A673 (cell line): ENCODE results near the gene TMEM89. TPM values are rescaled to one million over a fixed set of nuclear protein-coding genes. Genes with fewer than 3 reads are reported as not detected.

Experiments used
- BruUV-seq: library from RNA; stranded (reverse); fragments of 400-500 nt; replicated peaks from 2 replicates; lab custom pipeline; 2021; lab: Mats Ljungman, UMichigan
- CTCF ChIA-PET: fragments of 300-600 bp; sonication (Branson Sonifier 250); formaldehyde crosslinking; loops from one replicate; lab custom pipeline; 2022; ENCODE audit warnings: antibody characterized with exemption; lab: Charles Lee
- POLR2A ChIA-PET: fragments of 300-600 bp; sonication (Branson Sonifier 250); formaldehyde crosslinking; loops from one replicate; lab custom pipeline; 2022; ENCODE audit warnings: antibody characterized with exemption; ENCODE audit not compliant: low non-redundant PET; lab: Charles Lee
- DNase-seq: peaks from one replicate; pipeline ENCODE4 v3.0.0-alpha.2; 2015; ENCODE audit warnings: low spot score
- H3K27ac ChIP-seq: fragments of 200-600 bp; sonication (generic); 2 replicates; pipeline ENCODE4 v1.5.1; 2016; ENCODE audit warnings: mixed run types, low read depth, mild to moderate bottlenecking, mixed read lengths, antibody characterized with exemption, low read length; ENCODE audit not compliant: poor library complexity, severe bottlenecking
- H3K27me3 ChIP-seq: fragments of 200-600 bp; sonication (generic); replicated peaks from 2 replicates; pipeline ENCODE4 v1.6.1; 2017; ENCODE audit warnings: mixed run types, low read depth, mild to moderate bottlenecking, mixed read lengths, antibody characterized with exemption, low read length; ENCODE audit not compliant: insufficient read depth, poor library complexity
- H3K36me3 ChIP-seq: fragments of 200-600 bp; sonication (generic); 2 replicates; pipeline ENCODE4 v1.6.1; 2016; ENCODE audit warnings: mixed run types, mild to moderate bottlenecking, mixed read lengths, antibody characterized with exemption, low read length; ENCODE audit not compliant: insufficient read depth, poor library complexity, severe bottlenecking
- H3K4me1 ChIP-seq: fragments of 200-600 bp; sonication (generic); 2 replicates; pipeline ENCODE4 v1.6.1; 2017; ENCODE audit warnings: mixed run types, mild to moderate bottlenecking, mixed read lengths, antibody characterized with exemption, low read length; ENCODE audit not compliant: insufficient read depth, poor library complexity, severe bottlenecking
- H3K4me3 ChIP-seq: fragments of 200-600 bp; sonication (generic); 2 replicates; pipeline ENCODE4 v1.5.1; 2016; ENCODE audit warnings: low read depth, mixed run types, mild to moderate bottlenecking, mixed read lengths, low read length; ENCODE audit not compliant: poor library complexity, severe bottlenecking
- H3K9me3 ChIP-seq: fragments of 200-600 bp; sonication (generic); 2 replicates; pipeline ENCODE4 v1.6.1; 2016; ENCODE audit warnings: mixed run types, low read depth, mild to moderate bottlenecking, mixed read lengths, antibody characterized with exemption, low read length; ENCODE audit not compliant: poor library complexity, severe bottlenecking
- EZH2 ChIP-seq: fragments of 200-600 bp; sonication (generic); IDR thresholded peaks from 2 replicates; pipeline ENCODE4 v1.6.1; 2017; ENCODE audit warnings: borderline replicate concordance, low read depth, mild to moderate bottlenecking, mixed read lengths, antibody characterized with exemption, low read length; ENCODE audit not compliant: poor library complexity, severe bottlenecking
- intact Hi-C: fragments of 100-400 bp; cut with micrococcal nuclease; formaldehyde crosslinking; loops from one replicate; pipeline ENCODE4 v1.10.0; 2022; ENCODE audit not compliant: unreplicated experiment
- total RNA-seq: library from RNA; stranded (reverse); gene quantifications from 2 replicates; pipeline ENCODE4 v1.2.3, GENCODE V29; 2021
- TF ChIP-seq, protein P1 (sequence below): fragments of 300-800, 200-600 bp; sonication (generic); conservative IDR thresholded peaks from 2 replicates; pipeline ENCODE4 v1.5.1; 2017; ENCODE audit warnings: low read depth, mild to moderate bottlenecking, antibody characterized with exemption, low read length, moderate library complexity, mixed read lengths

Gene TMEM89
- total RNA-seq, 1 experiment from 2014 or later = not detected

DNA sequence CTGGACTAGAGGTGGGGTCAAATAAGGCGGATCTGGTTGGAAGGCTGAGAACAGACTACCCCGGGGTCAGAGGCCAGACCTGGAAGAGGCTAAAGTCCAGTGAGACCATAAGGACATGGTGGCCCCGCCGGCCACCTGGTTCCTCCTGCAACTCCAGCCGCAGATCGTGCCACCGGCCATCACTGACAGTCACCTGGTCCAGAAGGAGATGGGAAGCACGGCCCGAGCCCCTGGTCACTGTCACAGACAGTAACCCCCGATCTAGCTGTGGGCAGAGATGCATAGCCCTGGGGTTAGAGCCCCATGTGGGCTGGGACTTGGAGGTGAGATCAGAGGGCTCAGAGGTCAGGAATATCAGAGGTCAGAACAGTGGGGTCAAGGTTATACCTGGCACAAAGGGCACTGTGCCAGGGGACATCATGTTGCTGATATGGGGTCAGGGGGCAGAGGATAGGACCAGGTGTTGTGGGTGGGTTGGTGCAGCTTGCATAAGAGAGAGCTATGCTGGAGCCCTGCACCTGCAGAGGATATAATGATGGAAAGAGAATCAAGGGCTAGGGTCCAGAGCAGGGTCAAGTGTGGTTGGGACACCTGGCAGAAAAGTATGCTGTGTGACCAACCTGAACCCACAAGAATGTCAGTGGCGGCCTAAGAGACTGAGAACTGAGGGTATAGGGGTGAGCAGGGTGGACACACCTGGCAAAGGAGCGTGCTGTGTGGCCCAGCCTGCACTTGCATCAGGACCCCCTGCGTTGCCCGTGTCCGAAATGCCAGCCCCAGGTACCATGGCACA, 31.6 kb upstream of the TMEM89 start:
- CTCF ChIA-PET = no interaction called here
- POLR2A ChIA-PET = no interaction called here
- no peak overlapping the region for H3K27ac ChIP-seq
- intact Hi-C loops = no loop called here
- H3K36me3 ChIP-seq = no peaks in the 10 kb centered on the region
- no peaks in the 10 kb centered on the region for H3K27me3 ChIP-seq
- DNase-seq = no peak
- TF ChIP-seq, protein P1, sequence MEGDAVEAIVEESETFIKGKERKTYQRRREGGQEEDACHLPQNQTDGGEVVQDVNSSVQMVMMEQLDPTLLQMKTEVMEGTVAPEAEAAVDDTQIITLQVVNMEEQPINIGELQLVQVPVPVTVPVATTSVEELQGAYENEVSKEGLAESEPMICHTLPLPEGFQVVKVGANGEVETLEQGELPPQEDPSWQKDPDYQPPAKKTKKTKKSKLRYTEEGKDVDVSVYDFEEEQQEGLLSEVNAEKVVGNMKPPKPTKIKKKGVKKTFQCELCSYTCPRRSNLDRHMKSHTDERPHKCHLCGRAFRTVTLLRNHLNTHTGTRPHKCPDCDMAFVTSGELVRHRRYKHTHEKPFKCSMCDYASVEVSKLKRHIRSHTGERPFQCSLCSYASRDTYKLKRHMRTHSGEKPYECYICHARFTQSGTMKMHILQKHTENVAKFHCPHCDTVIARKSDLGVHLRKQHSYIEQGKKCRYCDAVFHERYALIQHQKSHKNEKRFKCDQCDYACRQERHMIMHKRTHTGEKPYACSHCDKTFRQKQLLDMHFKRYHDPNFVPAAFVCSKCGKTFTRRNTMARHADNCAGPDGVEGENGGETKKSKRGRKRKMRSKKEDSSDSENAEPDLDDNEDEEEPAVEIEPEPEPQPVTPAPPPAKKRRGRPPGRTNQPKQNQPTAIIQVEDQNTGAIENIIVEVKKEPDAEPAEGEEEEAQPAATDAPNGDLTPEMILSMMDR = no peak
- no peak for TF ChIP-seq EZH2
- H3K4me1 ChIP-seq = no peaks in the 10 kb centered on the region
- H3K9me3 ChIP-seq = no peaks in the 10 kb centered on the region
- H3K4me3 ChIP-seq = no peak overlapping the region
- BruUV-seq = no TSS peak

DNA sequence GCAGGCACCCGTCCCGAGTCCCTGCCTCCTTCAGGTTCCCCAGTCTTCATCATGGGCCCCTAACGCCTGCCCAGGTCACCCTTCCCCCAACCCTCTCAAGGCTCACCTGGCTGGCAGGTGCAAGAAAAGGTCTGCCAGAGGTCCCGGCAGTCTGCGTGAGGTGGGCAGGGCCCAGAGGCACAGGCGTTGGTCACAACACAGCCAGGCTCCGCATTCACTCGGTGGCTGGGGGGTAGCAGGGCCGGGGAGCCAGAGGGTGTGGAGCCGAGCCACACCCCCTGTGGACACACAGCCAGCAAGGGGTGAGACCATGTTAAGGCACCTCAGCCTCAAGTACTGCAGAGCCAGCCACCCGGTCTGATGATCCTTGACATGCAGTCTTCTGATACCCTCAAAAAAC, 30.2 kb upstream of the TMEM89 start:
- H3K27ac ChIP-seq = no peak overlapping the region
- intact Hi-C loops = no loop called here
- TF ChIP-seq, protein P1 = no peak
- no peak for TF ChIP-seq EZH2
- no peaks in the 10 kb centered on the region for H3K36me3 ChIP-seq
- ChIA-PET POLR2A (no interaction called here), CTCF (no interaction called here)
- no TSS peak for BruUV-seq
- no peak overlapping the region for H3K4me3 ChIP-seq
- H3K4me1 ChIP-seq = no peaks in the 10 kb centered on the region
- no peak for DNase-seq
- H3K9me3 ChIP-seq = no peaks in the 10 kb centered on the region
- no peaks in the 10 kb centered on the region for H3K27me3 ChIP-seq

DNA sequence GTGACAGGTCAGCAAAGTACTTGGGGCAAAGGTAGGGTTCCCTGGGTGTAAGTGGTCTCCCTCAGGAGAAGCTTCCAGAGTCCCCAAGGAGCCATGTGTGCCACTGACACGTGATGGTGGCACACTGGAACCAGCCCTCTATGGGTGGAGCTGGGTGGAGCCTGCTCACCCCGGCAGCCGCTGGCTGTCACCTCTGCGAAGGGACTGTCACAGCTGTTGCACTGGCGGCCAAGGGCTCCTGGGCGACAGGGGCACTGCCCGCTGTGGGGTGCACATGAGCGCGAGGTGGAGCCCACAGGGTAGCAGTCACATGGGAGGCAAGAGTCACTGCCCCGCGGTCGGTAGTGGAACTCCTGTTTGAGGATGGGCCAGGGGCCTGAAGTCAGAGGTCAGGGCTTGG, 29.2 kb upstream of the TMEM89 start:
- Histone ChIP-seq H3K27me3 (no peaks in the 10 kb centered on the region), H3K9me3 (no peaks in the 10 kb centered on the region), H3K36me3 (no peaks in the 10 kb centered on the region), H3K27ac (no peak overlapping the region), H3K4me3 (no peak overlapping the region), H3K4me1 (no peaks in the 10 kb centered on the region)
- no peak for TF ChIP-seq EZH2
- TF ChIP-seq, protein P1 = no peak
- intact Hi-C loops = no loop called here
- ChIA-PET POLR2A (no interaction called here), CTCF (no interaction called here)
- DNase-seq = no peak
- no TSS peak for BruUV-seq
